Tibial nerve (tissue), 4 donors: ENCODE data around the gene POU2AF3. TPM values are rescaled to one million over a fixed set of nuclear protein-coding genes. Genes with fewer than 3 reads are reported as not detected.

Experiments used
- DNase-seq, 2 donors: peaks; one replicate each; pipeline ENCODE4 v3.0.0-alpha.2; 2019; ENCODE audit warnings: low spot score in 2 of 2
- H3K27ac ChIP-seq, 4 donors: fragments of 200-600 bp; sonication (generic) in 3 of 4; one replicate each; pipeline ENCODE4 v1.5.1; 2017 to 2019; ENCODE audit warnings: mild to moderate bottlenecking in 1 of 4
- H3K27me3 ChIP-seq, 2 donors: fragments of 200-600 bp; sonication (generic) in 1 of 2; one replicate each; pipeline versions ENCODE4 v1.5.1 to v1.6.0; 2017 to 2019
- H3K36me3 ChIP-seq, 3 donors: fragments of 200-600 bp; sonication (generic); one replicate each; pipeline ENCODE4 v1.5.1; 2018 to 2019
- H3K4me1 ChIP-seq, 4 donors: fragments of 200-600 bp; sonication (generic) in 3 of 4; one replicate each; pipeline ENCODE4 v1.5.1; 2017 to 2019
- H3K4me3 ChIP-seq, 4 donors: fragments of 200-600 bp; sonication (generic) in 3 of 4; one replicate each; pipeline ENCODE4 v1.5.1; 2017 to 2019; ENCODE audit warnings: mild to moderate bottlenecking in 1 of 4, moderate library complexity in 1 of 4
- H3K9me3 ChIP-seq, 4 donors: fragments of 200-600 bp; sonication (generic) in 3 of 4; one replicate each; pipeline ENCODE4 v1.5.1; 2017 to 2019
- EP300 ChIP-seq, 2 donors: sonication (generic); formaldehyde crosslinking; IDR thresholded peaks; one replicate each; pipeline ENCODE4 v1.6.1; 2017; ENCODE audit warnings: antibody characterized with exemption in 2 of 2, mild to moderate bottlenecking in 1 of 2
- POLR2A ChIP-seq, 2 donors: fragments of 450-650 bp; IDR thresholded peaks; one replicate each; pipeline ENCODE4 v1.6.1; 2017; ENCODE audit warnings: antibody characterized with exemption in 2 of 2, mild to moderate bottlenecking in 2 of 2, moderate library complexity in 2 of 2
- WGBS, 2 donors: methylation state at CpG; one replicate each; pipeline ENCODE4 v1.1.5; 2018; 5-methylcytosine and 5-hydroxymethylcytosine counted together
- total RNA-seq, 4 donors: library from RNA; depleted of rRNA; stranded (reverse); fragments of >200 nt; gene quantifications; one replicate each; pipeline ENCODE4 v1.1.0, GENCODE V29; 2016
- TF ChIP-seq, protein P1 (sequence below), 5 experiments: fragments of 200-600 bp in 3 of 5; fragments of 450-650 bp in 2 of 5; sonication (generic) in 3 of 5; IDR thresholded peaks; one replicate each; pipeline ENCODE4 v1.5.1; 2016 to 2019; ENCODE audit warnings: antibody characterized with exemption in 5 of 5, mild to moderate bottlenecking in 3 of 5, moderate library complexity in 2 of 5

POU2AF3 gene
- total RNA-seq, 4 donors from 2014 or later, result 0.87 to 4.4 (median 2.3) TPM

DNA sequence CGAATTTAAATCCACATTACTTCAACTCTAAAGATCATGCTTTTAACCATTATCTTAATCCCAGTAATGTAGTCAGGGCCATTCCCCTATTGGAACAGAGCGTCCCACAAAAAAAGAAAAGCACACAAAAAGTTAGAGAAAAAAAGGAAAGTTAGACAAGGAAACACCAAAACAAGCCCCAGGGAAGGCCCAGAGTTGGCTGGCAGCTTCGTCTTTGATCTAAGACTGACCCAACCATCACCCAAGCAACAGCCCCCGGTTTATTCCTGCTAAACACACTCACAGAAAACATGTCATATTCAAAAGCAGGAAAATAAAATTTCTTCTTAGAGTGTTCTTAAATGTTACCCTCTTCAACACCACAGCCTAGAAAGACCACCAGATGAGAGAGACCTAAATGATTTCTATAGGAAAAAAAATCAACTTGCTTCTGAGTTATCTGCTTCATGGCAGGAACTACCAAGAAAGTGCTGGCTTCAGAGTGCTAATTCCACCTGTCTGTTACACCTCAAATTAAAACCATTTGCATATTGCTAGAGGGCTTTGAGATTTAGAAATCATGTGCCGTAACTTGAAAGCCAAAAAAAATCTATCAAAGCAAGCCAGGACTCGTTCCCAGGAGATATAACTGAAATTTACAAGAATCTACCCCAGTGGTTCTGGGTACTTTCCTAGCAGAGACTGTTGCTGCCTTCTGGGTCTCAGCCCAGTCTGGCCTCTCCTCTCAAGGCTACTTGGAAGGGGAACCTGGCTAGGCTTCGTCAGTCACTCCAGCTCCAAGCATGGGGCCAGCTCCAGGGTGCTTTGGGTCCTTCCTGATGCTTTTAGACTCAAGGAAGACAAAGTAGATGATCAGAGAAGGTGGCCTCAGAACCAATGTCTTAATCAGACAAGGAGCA is 31.2 kb downstream of the POU2AF3 start:
- no peaks in the 10 kb centered on the region for H3K27me3 ChIP-seq
- H3K4me3 ChIP-seq, result no peak overlapping the region
- TF ChIP-seq, protein P1, sequence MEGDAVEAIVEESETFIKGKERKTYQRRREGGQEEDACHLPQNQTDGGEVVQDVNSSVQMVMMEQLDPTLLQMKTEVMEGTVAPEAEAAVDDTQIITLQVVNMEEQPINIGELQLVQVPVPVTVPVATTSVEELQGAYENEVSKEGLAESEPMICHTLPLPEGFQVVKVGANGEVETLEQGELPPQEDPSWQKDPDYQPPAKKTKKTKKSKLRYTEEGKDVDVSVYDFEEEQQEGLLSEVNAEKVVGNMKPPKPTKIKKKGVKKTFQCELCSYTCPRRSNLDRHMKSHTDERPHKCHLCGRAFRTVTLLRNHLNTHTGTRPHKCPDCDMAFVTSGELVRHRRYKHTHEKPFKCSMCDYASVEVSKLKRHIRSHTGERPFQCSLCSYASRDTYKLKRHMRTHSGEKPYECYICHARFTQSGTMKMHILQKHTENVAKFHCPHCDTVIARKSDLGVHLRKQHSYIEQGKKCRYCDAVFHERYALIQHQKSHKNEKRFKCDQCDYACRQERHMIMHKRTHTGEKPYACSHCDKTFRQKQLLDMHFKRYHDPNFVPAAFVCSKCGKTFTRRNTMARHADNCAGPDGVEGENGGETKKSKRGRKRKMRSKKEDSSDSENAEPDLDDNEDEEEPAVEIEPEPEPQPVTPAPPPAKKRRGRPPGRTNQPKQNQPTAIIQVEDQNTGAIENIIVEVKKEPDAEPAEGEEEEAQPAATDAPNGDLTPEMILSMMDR (IDR thresholded peaks at IDR 0.05), result no peak
- TF ChIP-seq EP300 (IDR thresholded peaks at IDR 0.05), result peak in 1 of 2 donors; percentile 51
- no peak for TF ChIP-seq POLR2A (IDR thresholded peaks at IDR 0.05)
- peak in 1 of 2 donors; percentile 36 for DNase-seq
- H3K9me3 ChIP-seq, result no peaks in the 10 kb centered on the region
- no peaks in the 10 kb centered on the region for H3K36me3 ChIP-seq
- H3K4me1 ChIP-seq, result peaks cover 0 to 21% (median 0%) of the 10 kb centered on the region in 4 donors
- H3K27ac ChIP-seq, result peak overlapping the region in 1 of 4 donors; percentile 25
- WGBS, 2 donors, result 68 to 69% methylated on average over 7 of the region's 7 CpGs

DNA sequence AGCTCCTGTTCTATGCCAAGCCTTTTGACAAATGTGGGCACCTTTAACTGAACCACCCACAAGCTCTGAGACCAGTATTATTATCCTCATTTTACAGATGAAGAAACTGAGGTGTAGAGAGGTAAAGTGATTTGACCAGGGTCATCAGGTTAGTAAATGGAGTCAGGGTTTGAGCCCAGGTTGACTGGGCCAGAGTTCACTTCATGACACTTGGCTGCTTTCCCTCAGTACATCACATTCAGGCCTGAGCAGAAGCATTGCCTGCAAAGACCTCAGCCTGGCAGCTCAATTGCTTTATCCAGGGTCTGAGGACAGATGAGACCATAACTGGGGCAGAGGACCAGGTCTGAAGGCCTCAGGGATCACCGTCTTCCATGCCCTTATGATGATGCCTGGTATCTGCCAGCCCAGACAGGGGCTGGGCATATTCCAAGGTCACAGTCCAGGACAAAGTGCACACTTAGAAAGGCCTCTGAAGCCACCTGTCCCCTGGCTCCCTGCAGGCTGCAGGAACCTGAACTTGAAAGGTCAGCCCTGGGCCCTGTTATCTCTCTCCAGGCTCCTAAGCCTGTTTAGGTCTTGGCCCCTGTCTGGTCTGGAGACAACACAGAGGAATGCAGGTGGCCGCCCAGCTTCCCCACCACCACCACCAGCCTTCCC is 32.0 kb downstream of the POU2AF3 start:
- DNase-seq, result no peak
- WGBS, 2 donors, result 90 to 100% methylated on average over 2 of the region's 2 CpGs
- TF ChIP-seq, protein P1 (IDR thresholded peaks at IDR 0.05), result no peak
- TF ChIP-seq POLR2A (IDR thresholded peaks at IDR 0.05), result no peak
- no peak for TF ChIP-seq EP300 (IDR thresholded peaks at IDR 0.05)
- Histone ChIP-seq H3K4me3 (no peak overlapping the region), H3K27me3 (no peaks in the 10 kb centered on the region), H3K36me3 (no peaks in the 10 kb centered on the region), H3K4me1 (peaks cover 0 to 20% (median under 1%) of the 10 kb centered on the region in 4 donors), H3K9me3 (no peaks in the 10 kb centered on the region), H3K27ac (no peak overlapping the region)

DNA sequence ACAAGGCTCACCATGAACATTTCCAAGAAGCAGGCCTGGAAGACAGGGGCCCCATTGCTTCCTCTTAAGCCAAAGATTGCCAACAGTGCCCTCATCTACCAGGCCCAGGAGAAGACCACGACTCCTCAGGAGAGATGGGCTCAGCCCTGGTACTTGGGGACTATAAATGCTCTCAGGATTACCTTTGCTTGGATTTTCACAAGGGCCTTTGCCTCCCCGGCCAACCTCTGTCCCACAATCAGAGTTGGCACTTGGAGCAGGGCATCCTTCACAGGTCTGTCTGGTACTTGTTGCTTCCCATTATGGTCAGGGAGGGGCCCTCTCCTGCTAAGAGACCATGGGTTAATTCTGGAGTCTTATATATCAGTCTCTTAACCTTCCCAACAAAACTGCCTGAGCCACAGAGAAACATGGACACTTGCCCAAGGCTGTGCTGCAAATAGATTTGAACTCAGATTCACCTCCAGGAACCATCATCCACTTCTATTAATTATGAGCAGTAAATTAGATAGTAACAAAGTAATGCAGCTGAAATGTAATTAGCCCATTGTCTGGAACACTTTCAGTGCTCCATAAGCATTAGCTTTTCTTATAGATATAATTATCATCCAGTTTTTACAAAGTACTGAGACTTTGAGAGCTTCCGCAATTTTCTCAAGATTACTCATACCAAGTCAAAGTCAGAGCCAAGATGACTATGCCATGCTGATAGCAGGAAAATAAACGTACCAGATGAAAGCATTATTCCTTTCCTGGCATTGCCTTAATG is 33.5 kb downstream of the POU2AF3 start:
- no peak for DNase-seq
- no peaks in the 10 kb centered on the region for H3K36me3 ChIP-seq
- peaks cover 0 to 28% (median 3%) of the 10 kb centered on the region in 4 donors for H3K4me1 ChIP-seq
- TF ChIP-seq POLR2A (IDR thresholded peaks at IDR 0.05) (no peak), EP300 (IDR thresholded peaks at IDR 0.05) (no peak)
- TF ChIP-seq, protein P1 (IDR thresholded peaks at IDR 0.05), result no peak
- WGBS, 2 donors, result 80 to 81% methylated on average over 4 of the region's 4 CpGs
- no peak overlapping the region for H3K4me3 ChIP-seq
- no peaks in the 10 kb centered on the region for H3K9me3 ChIP-seq
- H3K27ac ChIP-seq, result no peak overlapping the region
- H3K27me3 ChIP-seq, result no peaks in the 10 kb centered on the region

DNA sequence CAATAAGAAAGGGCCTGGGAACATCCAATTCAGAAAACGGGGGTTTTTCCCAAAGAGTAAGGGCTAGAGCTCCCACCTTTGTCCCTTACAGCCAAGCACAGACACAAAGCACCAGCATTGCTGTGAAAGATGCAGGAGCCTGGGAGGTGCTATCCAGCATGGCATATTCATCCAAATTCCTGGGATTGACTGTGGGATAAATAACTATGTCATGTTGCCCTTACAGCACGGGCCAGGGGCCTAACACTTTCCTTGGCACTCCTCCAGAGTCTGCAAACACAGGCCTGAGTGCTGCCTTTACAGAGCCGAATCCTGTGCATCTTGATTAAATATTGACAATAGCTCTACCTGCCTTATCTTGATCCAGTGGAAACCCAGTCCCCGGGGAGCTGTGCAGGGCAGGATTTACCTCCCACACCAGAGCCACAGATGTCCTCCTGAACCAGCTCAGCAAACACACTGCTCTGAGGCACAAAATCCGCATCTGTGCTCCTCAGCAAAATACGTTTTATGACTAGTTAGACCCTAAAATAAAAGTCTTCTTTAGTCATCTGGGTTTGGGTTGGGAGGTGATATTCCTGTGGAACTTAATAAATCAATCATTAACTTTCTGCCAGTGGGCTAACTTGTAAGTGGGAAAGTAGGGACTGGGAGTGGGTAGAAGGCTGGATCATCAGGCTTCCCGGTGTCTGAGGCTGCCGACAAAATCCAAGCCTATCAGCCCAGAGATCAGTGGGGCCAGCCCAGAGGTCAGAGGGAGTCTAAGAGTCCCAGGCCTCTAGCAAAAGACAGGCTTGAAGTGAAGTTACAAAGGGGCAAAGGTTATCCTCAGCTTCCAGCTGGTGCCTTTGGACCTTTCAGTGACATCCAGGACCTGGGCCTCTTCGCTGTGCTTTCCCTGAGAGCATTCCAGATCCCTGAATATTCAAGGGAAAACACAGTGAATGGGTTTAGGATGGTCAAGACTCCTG is 36.5 kb downstream of the POU2AF3 start:
- peak overlapping the region in 1 of 4 donors; percentile 13 for H3K27ac ChIP-seq
- H3K9me3 ChIP-seq, result peaks cover 0 to 4% (median 2%) of the 10 kb centered on the region in 4 donors
- H3K4me1 ChIP-seq, result peaks cover 0 to 20% (median 3%) of the 10 kb centered on the region in 4 donors
- no peak overlapping the region for H3K4me3 ChIP-seq
- no peaks in the 10 kb centered on the region for H3K36me3 ChIP-seq
- DNase-seq, result no peak
- TF ChIP-seq EP300 (IDR thresholded peaks at IDR 0.05) (no peak), POLR2A (IDR thresholded peaks at IDR 0.05) (no peak)
- TF ChIP-seq, protein P1 (IDR thresholded peaks at IDR 0.05), result no peak
- WGBS, 2 donors, result 60 to 80% methylated on average over 9 of the region's 9 CpGs
- H3K27me3 ChIP-seq, result no peaks in the 10 kb centered on the region
